ENCODE results near the gene C19orf53. TPM values are rescaled to one million over a fixed set of nuclear protein-coding genes. Genes with fewer than 3 reads are reported as not detected.

Gene C19orf53
- total and polyA plus RNA-seq, 2 donors (not counting 3 experiments of a cell fraction or from before 2014, with no cell fraction given), result 113 to 239 TPM

GRCh38 chr19:13765395-13766094 is 8.7 kb upstream of the C19orf53 start:
- dilution Hi-C loops (cut with MboI; ENCODE audit: extremely low pct_ligation_motif_present, low sequenced_read_pairs) (no loop called here), intact Hi-C loops (cut with micrococcal nuclease) (loop anchor here (2.0 kb wide), 1 partner anchor 17 kb away; no protein-coding TSS in a partner anchor)
- peak overlapping the region; percentile 68 for H3K9ac ChIP-seq (replicated peaks; ENCODE audit: extremely low read depth, insufficient read depth, low read length)
- FAIRE-seq (peak; percentile 49), DNase-seq (ENCODE audit: low read depth, low spot score) (no peak)
- H3K4me3 ChIP-seq (replicated peaks in 1 of 3; ENCODE audit: insufficient read depth in 1 of 3, low read depth in 1 of 3, low read length in 3 of 3), result peak overlapping the region; percentile 56 to 79 (median 65)
- H3K9me3 ChIP-seq (replicated peaks; ENCODE audit: control insufficient read depth, insufficient read depth, low read length), result no peaks in the 10 kb centered on the region
- ChIA-PET POLR2A (interaction anchor here (1.4 kb wide), 2 partner anchors 8 to 18 kb away, joined by 3 to 5 read pairs; a partner anchor contains a TSS), CTCF (interaction anchor here (0.6 to 1.4 kb wide), 4 partner anchors 18 to 97 kb away, joined by 3 to 5 read pairs (median 4); a partner anchor contains a TSS)
- no peaks in the 10 kb centered on the region for H4K20me1 ChIP-seq (replicated peaks; ENCODE audit: control insufficient read depth, extremely low read depth, insufficient read depth, low read length)
- peaks cover 23% of the 10 kb centered on the region for H3K79me2 ChIP-seq (ENCODE audit: control insufficient read depth, insufficient read depth, low read length)
- no peaks in the 10 kb centered on the region for H3K9me1 ChIP-seq (replicated peaks; ENCODE audit: control insufficient read depth, extremely low read depth, insufficient read depth, low read length)
- peaks cover 12% of the 10 kb centered on the region for H3K4me1 ChIP-seq (ENCODE audit: control insufficient read depth, extremely low read depth, insufficient read depth, low read length)
- peaks cover 13 to 29% of the 10 kb centered on the region in 2 experiments for H3K36me3 ChIP-seq (ENCODE audit: control insufficient read depth in 2 of 2, extremely low read depth in 1 of 2, insufficient read depth in 2 of 2, low read length in 2 of 2)
- H3K27ac ChIP-seq (ENCODE audit: insufficient read depth, low read depth, low read length), result no peak overlapping the region
- BruUV-seq (replicated peaks), result TSS peak; percentile 27
- H3K27me3 ChIP-seq (ENCODE audit: control insufficient read depth in 2 of 2, insufficient read depth in 2 of 2, low read length in 2 of 2), result no peaks in the 10 kb centered on the region
- H2AFZ ChIP-seq (ENCODE audit: low read depth, low read length), result peak overlapping the region; percentile 38
- H3K4me2 ChIP-seq (ENCODE audit: insufficient read depth, low read length), result peak overlapping the region; percentile 93
- TF ChIP-seq POLR2AphosphoS5 (IDR thresholded peaks at IDR 0.05; ENCODE audit: insufficient read depth, low read depth, low read length) (no peak), FOS (IDR thresholded peaks at IDR 0.05; ENCODE audit: borderline replicate concordance, insufficient read depth, low read length) (no peak), GATA2 (IDR thresholded peaks at IDR 0.05; ENCODE audit: insufficient read depth, insufficient read length, low read depth, low read length) (peak; percentile 28)

- peaks cover 13 to 26% of the 10 kb centered on the region in 2 experiments for H3K36me3 ChIP-seq (ENCODE audit: control insufficient read depth in 2 of 2, extremely low read depth in 1 of 2, insufficient read depth in 2 of 2, low read length in 2 of 2)
- no peaks in the 10 kb centered on the region for H3K27me3 ChIP-seq (ENCODE audit: control insufficient read depth in 2 of 2, insufficient read depth in 2 of 2, low read length in 2 of 2)
- H3K27ac ChIP-seq (ENCODE audit: insufficient read depth, low read depth, low read length), result no peak overlapping the region
- peaks cover 12% of the 10 kb centered on the region for H3K4me1 ChIP-seq (ENCODE audit: control insufficient read depth, extremely low read depth, insufficient read depth, low read length)
- H3K79me2 ChIP-seq (ENCODE audit: control insufficient read depth, insufficient read depth, low read length), result peaks cover 23% of the 10 kb centered on the region
- H3K4me3 ChIP-seq (replicated peaks in 1 of 3; ENCODE audit: insufficient read depth in 1 of 3, low read depth in 1 of 3, low read length in 3 of 3), result no peak overlapping the region
- no peak for DNase-seq (ENCODE audit: low read depth, low spot score)
- H3K9me3 ChIP-seq (replicated peaks; ENCODE audit: control insufficient read depth, insufficient read depth, low read length), result no peaks in the 10 kb centered on the region
- ChIA-PET POLR2A (no interaction called here), CTCF (interaction anchor here (0.6 kb wide), 1 partner anchor 18 kb away, joined by 3 read pairs; a partner anchor contains a TSS)
- intact Hi-C loops (cut with micrococcal nuclease), result no loop called here
- BruUV-seq (replicated peaks), result no TSS peak
- no peak overlapping the region for H2AFZ ChIP-seq (ENCODE audit: low read depth, low read length)
- no peak overlapping the region for H3K4me2 ChIP-seq (ENCODE audit: insufficient read depth, low read length)
- H4K20me1 ChIP-seq (replicated peaks; ENCODE audit: control insufficient read depth, extremely low read depth, insufficient read depth, low read length), result no peaks in the 10 kb centered on the region
- dilution Hi-C loops (cut with MboI; ENCODE audit: extremely low pct_ligation_motif_present, low sequenced_read_pairs), result no loop called here
- TF ChIP-seq FOS (IDR thresholded peaks at IDR 0.05; ENCODE audit: borderline replicate concordance, insufficient read depth, low read length) (no peak), JUN (IDR thresholded peaks at IDR 0.05; ENCODE audit: borderline replicate concordance, insufficient read depth, insufficient read length, low read depth) (no peak), MYC (IDR thresholded peaks at IDR 0.05; ENCODE audit: low read depth, low read length) (no peak), MAX (IDR thresholded peaks at IDR 0.05; ENCODE audit: insufficient read depth, insufficient read length) (no peak), CTCF (IDR thresholded peaks at IDR 0.05; ENCODE audit: extremely low read depth in 1 of 2, insufficient read depth in 1 of 2, low read depth in 1 of 2, low read length in 2 of 2) (no peak), POLR2A (IDR thresholded peaks at IDR 0.05; ENCODE audit: low read depth, low read length) (no peak)
- no peak for FAIRE-seq
- no peaks in the 10 kb centered on the region for H3K9me1 ChIP-seq (replicated peaks; ENCODE audit: control insufficient read depth, extremely low read depth, insufficient read depth, low read length)
- peak overlapping the region; percentile 3 for H3K9ac ChIP-seq (replicated peaks; ENCODE audit: extremely low read depth, insufficient read depth, low read length)
Measured at GRCh38 chr19:13766095-13766481, 8.2 kb upstream of the C19orf53 start.
